Eye (tissue), 1 donor: ENCODE data around the gene NTF3.

Experiments used
- DNase-seq: peaks from one replicate; pipeline ENCODE4 v3.0.0-alpha.2; 2015

Gene NTF3

GRCh38 chr12:5489760-5490406, 58.0 kb downstream of the NTF3 start:
- no peak for DNase-seq

DNA sequence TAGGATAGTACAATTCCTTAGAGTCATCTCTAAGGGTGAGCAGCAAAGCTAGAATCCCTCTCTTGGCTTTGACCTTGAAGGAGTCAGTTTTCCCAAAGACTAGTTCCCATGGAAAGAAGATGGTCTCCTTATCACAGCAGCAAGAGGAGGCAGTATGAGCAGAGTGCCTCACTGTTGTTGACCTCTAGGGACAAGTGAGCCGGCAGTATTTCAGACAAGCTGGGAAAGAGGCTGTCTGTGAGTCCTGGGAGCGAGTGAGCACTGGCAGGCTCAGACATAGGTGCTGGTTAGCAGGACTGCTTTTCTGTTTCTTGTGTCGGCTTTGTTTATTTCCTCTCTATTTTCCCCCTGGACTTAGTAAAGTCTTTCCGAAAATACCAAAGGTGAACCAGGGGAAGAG, 60.7 kb downstream of the NTF3 start:
- no peak for DNase-seq

DNA sequence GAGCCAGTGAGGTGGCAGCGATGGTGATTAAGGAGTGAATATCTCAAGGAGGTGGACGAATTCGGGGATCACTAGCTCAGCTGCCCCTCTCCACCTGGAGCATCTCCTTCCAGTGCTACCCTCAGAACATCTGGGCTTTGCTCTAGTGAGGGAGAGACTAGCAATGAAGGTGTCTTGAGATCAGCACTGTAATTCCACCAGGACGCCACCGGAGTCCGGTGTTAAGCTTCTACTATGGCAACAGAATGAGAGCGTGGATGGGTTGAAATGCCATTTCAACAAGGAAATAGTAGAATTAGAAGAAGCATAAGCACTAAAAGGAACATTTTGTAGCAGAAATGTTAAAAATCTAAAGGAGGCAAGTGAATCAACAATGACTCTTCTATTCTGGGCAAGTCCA, 61.1 kb downstream of the NTF3 start:
- DNase-seq = no peak

DNA sequence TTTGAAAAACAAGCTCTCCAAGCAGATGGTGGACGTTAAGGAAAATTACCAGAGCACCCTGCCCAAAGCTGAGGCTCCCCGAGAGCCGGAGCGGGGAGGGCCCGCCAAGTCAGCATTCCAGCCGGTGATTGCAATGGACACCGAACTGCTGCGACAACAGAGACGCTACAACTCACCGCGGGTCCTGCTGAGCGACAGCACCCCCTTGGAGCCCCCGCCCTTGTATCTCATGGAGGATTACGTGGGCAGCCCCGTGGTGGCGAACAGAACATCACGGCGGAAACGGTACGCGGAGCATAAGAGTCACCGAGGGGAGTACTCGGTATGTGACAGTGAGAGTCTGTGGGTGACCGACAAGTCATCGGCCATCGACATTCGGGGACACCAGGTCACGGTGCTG, 62.4 kb downstream of the NTF3 start:
- no peak for DNase-seq

- DNase-seq = no peak
These were observed 65.6 kb downstream of the NTF3 start for GRCh38 chr12:5497329-5498053.

DNA sequence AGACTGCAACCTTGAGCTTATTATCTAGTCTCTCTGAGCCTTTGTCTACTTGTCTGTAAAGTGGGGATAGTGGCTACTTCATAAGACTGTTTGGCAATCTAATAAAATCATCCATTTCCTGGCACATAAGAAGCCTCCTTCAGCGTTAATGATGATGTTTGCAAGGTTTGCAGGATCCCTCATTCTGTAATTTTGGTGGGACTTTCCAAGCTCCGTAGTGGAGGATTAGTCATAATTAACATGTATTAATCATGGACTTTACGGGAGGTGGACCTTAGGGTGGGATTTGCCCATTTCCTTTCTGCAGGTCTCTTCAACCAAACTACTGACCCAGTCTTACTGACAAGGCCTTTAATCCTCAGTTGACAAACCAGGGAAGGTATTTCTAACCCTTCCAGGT, 66.2 kb downstream of the NTF3 start:
- DNase-seq = no peak

DNA sequence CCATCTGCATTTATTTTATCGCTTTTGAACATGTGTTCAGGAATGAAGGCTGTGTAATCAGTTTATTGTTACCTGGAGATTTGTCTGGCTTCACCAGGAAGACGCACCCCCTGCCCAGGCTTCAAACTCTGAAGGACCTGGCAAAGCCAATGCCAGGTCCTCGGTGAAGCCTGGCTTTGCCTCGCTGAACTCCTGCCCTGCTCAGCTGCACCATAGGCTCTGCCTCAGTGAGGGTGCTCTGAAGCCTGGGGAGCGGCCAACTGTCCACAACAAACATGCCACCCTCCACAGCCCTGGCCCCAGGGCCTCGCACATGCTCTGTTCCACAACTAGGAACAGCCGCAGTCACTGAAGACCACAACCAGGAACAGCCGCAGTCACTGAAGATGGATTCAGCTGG, 66.9 kb downstream of the NTF3 start:
- DNase-seq = no peak

DNA sequence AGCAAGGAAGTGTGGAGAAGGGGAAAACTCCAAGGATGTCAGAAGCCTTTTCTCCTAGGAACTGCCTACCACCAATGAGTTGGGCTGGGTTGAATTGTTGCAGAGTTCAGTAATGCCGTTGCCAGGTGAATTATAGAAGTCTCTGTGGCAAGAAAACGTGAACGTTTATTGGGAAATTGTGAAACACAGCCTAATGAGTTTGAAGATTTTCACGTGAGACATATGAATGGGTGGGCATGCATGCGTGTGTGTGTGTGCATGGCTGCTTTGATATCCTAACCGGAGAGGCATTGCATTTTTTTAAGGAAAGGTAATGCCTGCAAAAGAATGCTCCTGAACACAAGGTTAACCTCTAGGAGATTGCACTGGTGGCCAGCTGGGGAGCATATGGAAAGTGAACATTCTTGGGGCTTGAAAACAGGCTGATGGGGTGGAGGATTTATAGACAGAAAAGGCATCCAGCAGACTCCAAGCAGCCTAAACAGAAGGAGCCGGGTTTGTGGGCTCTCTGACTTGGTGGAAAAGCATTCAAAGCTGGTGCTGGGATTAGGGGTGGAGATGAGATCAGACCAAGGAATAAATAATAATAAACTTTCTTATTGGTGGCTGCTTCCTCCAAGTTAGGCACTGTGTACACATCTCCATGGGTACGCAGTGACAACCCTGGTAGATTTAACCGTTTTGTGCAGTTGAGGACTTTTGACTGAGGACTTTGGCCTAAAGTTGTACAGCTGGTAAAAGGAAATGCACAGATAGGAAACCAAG, 67.8 kb downstream of the NTF3 start:
- DNase-seq = no peak

- no peak for DNase-seq
These were observed 68.4 kb downstream of the NTF3 start for GRCh38 chr12:5500331-5500659.

GRCh38 chr12:5503774-5504173, 71.9 kb downstream of the NTF3 start:
- peak; percentile 64 for DNase-seq

GRCh38 chr12:5505116-5505515, 73.2 kb downstream of the NTF3 start:
- no peak for DNase-seq

DNA sequence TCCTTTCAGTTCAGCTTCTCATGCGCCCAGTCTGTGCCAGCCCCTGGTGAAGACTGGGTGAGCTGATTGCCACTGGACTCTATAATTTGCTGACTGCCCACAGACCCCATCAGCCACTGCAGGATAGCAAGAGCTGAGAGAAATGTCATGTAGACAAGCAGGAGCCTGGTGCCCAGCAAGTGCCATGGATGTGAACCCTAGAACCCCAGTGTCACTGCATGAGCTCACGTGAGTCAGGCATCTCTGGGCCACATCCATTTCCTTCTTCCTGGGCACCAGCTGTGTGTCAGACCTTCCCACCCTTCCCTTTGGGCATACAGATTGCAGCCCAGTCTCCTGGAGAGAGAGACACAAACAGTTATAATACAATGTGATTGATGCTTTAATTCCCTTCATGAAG, 73.8 kb downstream of the NTF3 start:
- no peak for DNase-seq

DNA sequence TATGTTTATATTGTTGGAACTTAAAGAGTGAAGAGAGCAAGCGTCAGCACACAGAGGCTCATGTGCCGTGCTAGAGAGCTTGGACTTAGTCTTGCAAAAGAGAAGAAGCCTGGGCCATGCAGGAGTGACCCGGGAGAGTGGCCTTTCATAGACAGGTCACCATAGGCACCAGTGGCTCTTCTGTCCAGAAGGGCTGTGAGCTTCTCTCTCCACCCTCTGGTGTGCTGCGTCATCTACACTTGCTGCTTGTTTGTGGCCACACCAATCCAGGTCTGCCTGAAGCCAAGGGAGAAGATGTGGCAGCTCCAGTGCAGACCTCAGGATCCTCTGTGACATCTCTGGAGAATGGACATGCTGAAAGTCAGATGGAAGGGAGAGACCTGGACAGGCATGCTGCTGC, 74.4 kb downstream of the NTF3 start:
- DNase-seq = no peak

DNA sequence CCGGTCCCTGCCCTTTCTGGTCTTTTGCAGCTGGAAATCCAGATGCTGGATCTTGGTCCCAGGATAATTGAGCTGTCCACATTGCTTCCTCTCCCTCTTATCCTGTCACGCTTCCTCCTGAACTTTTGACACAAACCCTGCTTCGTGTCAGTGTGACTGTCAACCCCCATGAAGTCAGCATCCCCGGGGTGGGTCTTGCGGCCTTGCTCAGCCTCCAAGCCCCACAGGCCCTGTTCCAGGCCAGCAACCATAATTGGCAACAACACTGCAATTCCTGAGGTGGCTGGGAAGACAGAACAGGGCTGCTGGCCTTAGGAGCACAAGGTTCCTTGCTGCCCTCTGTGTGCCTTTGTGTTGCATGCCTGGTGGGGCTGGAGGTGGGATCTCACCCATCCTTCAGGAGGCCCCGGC, 74.9 kb downstream of the NTF3 start:
- DNase-seq = no peak

- no peak for DNase-seq
These were observed 75.6 kb downstream of the NTF3 start for GRCh38 chr12:5507401-5507935.

DNA sequence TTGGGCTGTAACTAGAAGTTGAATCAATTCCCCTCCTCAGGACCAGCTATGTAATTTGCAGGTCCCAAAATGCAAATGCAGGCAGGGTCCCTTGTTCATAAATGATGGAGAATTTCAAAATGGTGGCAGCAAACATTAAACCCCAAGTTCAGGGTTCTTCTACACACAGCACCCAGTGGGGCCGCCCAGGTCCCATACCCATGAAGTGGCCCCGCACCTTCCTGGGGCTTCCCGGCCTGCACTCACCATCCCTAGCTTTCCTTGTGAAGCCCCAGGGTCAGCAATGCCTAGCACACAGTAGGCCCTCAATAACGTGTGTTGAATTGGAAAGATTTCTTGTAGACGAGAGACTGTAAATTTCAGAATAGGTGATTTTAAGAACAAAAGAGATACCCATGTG, 76.0 kb downstream of the NTF3 start:
- no peak for DNase-seq

- no peak for DNase-seq
These were observed 77.2 kb downstream of the NTF3 start for GRCh38 chr12:5509102-5509501.

- DNase-seq = no peak
These were observed 77.6 kb downstream of the NTF3 start for GRCh38 chr12:5509557-5509956.

GRCh38 chr12:5510251-5510805, 78.4 kb downstream of the NTF3 start:
- DNase-seq = no peak

- no peak for DNase-seq
These were observed 79.3 kb downstream of the NTF3 start for GRCh38 chr12:5511256-5511643.

GRCh38 chr12:5511644-5512600, 80.0 kb downstream of the NTF3 start:
- DNase-seq = peak; percentile 55

- no peak for DNase-seq
These were observed 80.7 kb downstream of the NTF3 start for GRCh38 chr12:5512601-5512970.

GRCh38 chr12:5513406-5513805, 81.5 kb downstream of the NTF3 start:
- no peak for DNase-seq
